ENCODE results near the gene HAGHL.

Gene HAGHL

GRCh38 chr16:762595-763268 is 35.8 kb downstream of the HAGHL start:
- CTCF ChIA-PET, result no interaction called here
- no peak overlapping the region for H3K4me3 ChIP-seq (ENCODE audit: low read depth, low read length)
- no peak overlapping the region for H3K27ac ChIP-seq (ENCODE audit: extremely low read depth, low read depth, low read length)
- no peaks in the 10 kb centered on the region for H3K4me1 ChIP-seq (ENCODE audit: control insufficient read depth, insufficient read depth, low read length)
- no peaks in the 10 kb centered on the region for H3K36me3 ChIP-seq (ENCODE audit: control insufficient read depth in 2 of 2, insufficient read depth in 1 of 2, low read length in 2 of 2)
- POLR2A ChIA-PET, result interaction anchor here (1.0 kb wide), 1 partner anchor 11 kb away, joined by 5 read pairs; no protein-coding TSS in a partner anchor
- no peaks in the 10 kb centered on the region for H3K9me3 ChIP-seq (ENCODE audit: control insufficient read depth, insufficient read depth, low read depth, low read length)
- TF ChIP-seq HOXA7 (CRISPR knock-in tag; IDR thresholded peaks at IDR 0.05; ENCODE audit: borderline replicate concordance) (no peak), ZFHX2 (tag by site-specific recombination; conservative IDR thresholded peaks at IDR 0.05) (0 out of 2 replicates have a peak, but pooled peaks have one; percentile 8), GLIS1 (tag by site-specific recombination; IDR thresholded peaks at IDR 0.05) (peak; percentile 29; the same call in 1 of the 2 replicates)

GRCh38 chr16:763369-764183 is 36.7 kb downstream of the HAGHL start:
- Histone ChIP-seq H3K36me3 (ENCODE audit: control insufficient read depth in 2 of 2, insufficient read depth in 1 of 2, low read length in 2 of 2) (no peaks in the 10 kb centered on the region), H3K9me3 (ENCODE audit: control insufficient read depth, insufficient read depth, low read depth, low read length) (no peaks in the 10 kb centered on the region), H3K27ac (ENCODE audit: extremely low read depth, low read depth, low read length) (no peak overlapping the region), H3K4me1 (ENCODE audit: control insufficient read depth, insufficient read depth, low read length) (no peaks in the 10 kb centered on the region), H3K4me3 (ENCODE audit: low read depth, low read length) (no peak overlapping the region)
- ChIA-PET POLR2A (interaction anchor here (1.0 kb wide), 1 partner anchor 10 kb away, joined by 5 read pairs; no protein-coding TSS in a partner anchor), CTCF (no interaction called here)
- no peak for TF ChIP-seq YY2 (tag by site-specific recombination; IDR thresholded peaks at IDR 0.05)
- TF ChIP-seq ZIC2 (tag by site-specific recombination; IDR thresholded peaks at IDR 0.05), result no peak
- TF ChIP-seq ZNF48 (tag by site-specific recombination; IDR thresholded peaks at IDR 0.05), result no peak
- TF ChIP-seq GLIS2 (tag by site-specific recombination; IDR thresholded peaks at IDR 0.05), result no peak
- TF ChIP-seq ZNF394 (tag by site-specific recombination; IDR thresholded peaks at IDR 0.05; ENCODE audit: borderline replicate concordance), result peak; percentile 99
- TF ChIP-seq ZNF169 (tag by site-specific recombination; IDR thresholded peaks at IDR 0.05), result no peak
- no peak for TF ChIP-seq ZNF521 (tag by site-specific recombination; IDR thresholded peaks at IDR 0.05)
- no peak for TF ChIP-seq KLF17 (tag by site-specific recombination; IDR thresholded peaks at IDR 0.05)
- TF ChIP-seq MEIS1 (CRISPR knock-in tag; IDR thresholded peaks at IDR 0.05; ENCODE audit: borderline replicate concordance), result no peak

- Histone ChIP-seq H3K4me3 (ENCODE audit: low read depth, low read length) (no peak overlapping the region), H3K27ac (ENCODE audit: extremely low read depth, low read depth, low read length) (no peak overlapping the region), H3K4me1 (ENCODE audit: control insufficient read depth, insufficient read depth, low read length) (no peaks in the 10 kb centered on the region), H3K9me3 (ENCODE audit: control insufficient read depth, insufficient read depth, low read depth, low read length) (no peaks in the 10 kb centered on the region), H3K36me3 (ENCODE audit: control insufficient read depth in 2 of 2, insufficient read depth in 1 of 2, low read length in 2 of 2) (no peaks in the 10 kb centered on the region)
- CTCF ChIA-PET, result no interaction called here
- no peak for TF ChIP-seq ZNF398 (tag by site-specific recombination; IDR thresholded peaks at IDR 0.05)
- TF ChIP-seq HIC1 (tag by site-specific recombination; IDR thresholded peaks at IDR 0.05), result 0 out of 2 replicates have a peak, but pooled peaks have one; percentile 57
- POLR2A ChIA-PET, result no interaction called here
Measured at GRCh38 chr16:764184-764750, 37.4 kb downstream of the HAGHL start.

Data from HEK293 (cell line).